Measurements from ENCODE around the gene INPP4B.

DNA sequence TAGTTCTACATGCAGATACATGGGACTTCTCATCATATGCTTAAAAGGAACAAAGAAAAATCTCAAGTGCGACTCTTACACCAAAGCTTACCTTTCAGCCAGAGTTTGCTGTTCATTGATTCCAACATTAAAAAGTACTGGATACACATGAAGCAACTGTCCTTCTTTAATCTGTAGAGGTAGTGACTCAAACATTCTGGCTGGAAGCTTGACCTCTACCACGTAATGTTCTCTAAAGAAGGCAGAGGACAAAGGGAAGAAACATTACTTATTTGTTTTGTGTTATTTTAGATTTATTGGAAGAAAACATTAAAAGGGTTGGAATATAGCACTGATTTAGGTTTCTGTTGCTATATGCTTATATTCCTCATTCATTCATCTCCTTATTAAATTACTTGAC lies 733.6 kb downstream of the INPP4B start:
- TF ChIP-seq, protein P1, sequence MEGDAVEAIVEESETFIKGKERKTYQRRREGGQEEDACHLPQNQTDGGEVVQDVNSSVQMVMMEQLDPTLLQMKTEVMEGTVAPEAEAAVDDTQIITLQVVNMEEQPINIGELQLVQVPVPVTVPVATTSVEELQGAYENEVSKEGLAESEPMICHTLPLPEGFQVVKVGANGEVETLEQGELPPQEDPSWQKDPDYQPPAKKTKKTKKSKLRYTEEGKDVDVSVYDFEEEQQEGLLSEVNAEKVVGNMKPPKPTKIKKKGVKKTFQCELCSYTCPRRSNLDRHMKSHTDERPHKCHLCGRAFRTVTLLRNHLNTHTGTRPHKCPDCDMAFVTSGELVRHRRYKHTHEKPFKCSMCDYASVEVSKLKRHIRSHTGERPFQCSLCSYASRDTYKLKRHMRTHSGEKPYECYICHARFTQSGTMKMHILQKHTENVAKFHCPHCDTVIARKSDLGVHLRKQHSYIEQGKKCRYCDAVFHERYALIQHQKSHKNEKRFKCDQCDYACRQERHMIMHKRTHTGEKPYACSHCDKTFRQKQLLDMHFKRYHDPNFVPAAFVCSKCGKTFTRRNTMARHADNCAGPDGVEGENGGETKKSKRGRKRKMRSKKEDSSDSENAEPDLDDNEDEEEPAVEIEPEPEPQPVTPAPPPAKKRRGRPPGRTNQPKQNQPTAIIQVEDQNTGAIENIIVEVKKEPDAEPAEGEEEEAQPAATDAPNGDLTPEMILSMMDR (conservative IDR thresholded peaks at IDR 0.05; ENCODE audit: low read length), result no peak
- no peak for TF ChIP-seq EZH2phosphoT487 (IDR thresholded peaks at IDR 0.05; ENCODE audit: borderline replicate concordance, low read depth, low read length)
